ENCODE measurements around the gene UNC79.

The UNC79 gene

DNA sequence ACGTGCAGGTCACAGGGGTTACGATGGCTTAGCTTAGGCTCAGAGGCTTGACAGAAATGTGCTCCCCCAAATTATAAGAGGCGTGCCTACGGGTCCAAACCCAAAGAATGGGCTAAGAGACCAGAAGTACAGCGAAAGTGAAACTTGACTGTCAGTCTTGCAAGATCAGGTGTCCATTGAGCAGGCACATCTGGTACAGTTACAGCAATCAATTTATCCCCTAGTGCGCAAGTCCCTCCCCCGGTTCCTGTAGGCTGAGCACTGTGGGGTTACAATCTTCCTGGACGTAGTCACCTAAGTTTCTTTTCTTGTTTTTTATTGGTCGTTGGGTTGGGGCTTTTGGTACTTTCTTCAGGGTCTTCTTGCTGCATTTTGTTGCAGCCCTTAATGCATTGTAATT is 134.2 kb downstream of the UNC79 start:
- DNase-seq: no peak

DNA sequence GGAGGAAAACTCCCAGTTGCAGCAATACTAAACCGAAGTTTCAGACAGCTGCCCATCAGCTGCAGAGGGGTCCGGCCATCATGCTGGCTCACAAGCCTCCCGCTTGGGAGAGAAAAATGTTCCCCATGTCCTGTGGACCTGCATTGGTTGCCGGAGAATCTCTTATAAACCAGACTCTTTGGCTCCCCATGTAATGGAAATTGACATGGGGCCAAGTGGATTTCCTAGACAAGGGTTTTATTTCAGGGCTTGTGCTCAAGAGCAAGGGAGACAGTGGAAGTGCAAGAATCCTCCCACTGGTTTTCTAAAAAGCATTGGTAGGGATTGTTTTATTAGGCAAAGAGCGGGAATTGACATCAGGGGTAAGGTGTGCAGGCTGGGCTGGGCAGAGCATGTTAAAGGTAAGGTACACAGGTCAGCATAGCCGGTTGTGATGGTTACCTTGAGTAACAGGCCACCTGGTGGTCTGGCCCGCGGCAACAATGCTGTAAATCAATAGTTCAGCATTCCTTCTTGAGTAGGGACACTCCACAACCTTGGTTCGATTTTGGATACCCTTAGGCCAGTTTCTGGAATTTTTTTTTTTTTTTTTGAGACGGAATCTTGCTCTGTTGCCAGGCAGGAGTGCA is 135.4 kb downstream of the UNC79 start:
- DNase-seq: no peak

DNA sequence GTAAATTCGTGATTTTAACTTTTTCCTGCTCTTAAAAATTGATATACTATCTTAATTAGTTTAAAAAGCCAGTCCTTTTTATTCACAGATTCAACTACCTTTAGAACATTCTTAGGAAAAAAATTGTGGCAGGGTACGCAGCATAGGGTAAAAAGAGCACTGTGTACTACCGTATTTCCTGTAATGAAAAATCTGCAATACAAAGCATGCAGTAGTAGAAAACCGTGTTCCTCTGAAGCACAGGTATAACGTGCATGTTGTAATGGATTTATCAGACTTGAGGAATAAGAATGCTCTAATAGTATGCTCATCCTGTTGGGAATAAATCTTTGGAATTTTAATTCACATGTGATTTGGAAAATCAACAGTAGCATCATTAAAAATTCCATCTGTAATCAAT is 140.5 kb downstream of the UNC79 start:
- no peak for DNase-seq

DNA sequence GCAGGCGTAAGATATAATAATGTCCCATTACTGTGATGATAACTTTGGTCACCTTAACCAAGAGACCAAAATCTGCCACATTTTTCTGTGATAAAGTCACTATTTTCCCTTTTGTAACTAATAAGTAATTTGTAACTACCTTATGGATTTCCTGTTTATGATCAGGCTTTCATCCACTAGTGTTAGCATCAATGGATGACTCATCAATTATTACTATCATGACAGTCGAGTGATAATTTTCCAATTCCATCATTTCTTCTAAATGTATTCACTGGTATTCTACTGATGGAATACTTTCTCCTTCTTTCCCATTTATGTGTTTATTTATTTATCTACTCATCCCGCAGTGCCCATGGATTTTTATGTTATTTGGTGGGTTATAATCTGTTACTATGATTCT is 148.4 kb downstream of the UNC79 start:
- DNase-seq: no peak

DNA sequence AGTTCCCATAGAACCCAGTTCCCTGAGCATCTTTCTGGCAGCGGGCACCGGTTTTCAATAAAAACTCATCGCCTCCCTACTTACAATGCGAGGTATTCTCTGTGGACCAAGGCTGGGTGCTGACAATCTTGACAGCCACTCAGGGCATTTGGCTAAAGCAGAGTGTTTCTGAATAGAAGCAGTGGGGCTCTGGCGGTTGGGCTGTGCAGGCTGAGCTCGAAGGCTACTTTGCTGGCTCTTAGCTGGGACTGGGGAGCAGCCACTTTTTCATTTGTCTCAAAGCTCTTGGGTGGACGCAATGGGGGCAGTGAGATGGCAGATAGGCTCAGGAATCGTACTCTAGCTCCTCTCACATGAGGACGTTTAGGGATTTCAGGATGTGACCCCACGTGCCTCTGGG is 151.8 kb downstream of the UNC79 start:
- no peak for DNase-seq

DNA sequence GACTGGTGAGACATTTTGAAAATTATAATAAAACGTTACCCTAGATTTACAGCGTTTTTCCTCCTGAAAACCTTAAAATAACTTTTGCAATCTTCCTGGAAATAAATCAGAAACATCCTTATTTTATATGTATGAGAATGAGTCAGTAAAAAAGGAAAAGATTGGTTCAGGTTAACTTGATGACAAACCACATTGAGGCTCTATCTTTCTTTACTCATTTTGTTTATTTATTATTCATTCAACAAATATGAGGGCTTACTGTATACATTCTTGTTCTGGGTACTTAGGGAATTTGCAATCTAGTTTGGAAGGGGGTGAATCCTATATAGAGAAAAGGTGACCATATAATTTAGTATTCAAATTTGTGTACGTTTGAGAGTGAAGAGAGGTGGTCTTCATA is 156.6 kb downstream of the UNC79 start:
- no peak for DNase-seq

DNA sequence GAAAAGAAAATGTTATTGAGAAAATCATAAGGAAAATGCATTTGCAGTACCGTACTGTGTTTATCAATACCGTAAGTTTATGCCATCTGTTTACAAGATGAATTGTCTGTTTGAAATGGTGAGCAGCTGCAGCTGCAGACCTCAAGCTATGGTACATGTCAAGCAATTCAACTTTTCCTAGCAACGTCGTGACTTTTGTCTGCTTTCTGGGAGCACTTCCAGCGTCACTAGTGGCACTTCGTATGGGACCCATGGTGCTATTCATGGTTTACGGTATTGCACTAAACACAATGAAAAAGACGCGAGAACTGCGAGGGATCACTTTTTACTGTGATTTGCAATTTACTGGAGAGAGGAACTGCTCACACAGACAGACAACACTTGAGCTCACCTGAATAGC is 160.8 kb downstream of the UNC79 start:
- DNase-seq: no peak

DNA sequence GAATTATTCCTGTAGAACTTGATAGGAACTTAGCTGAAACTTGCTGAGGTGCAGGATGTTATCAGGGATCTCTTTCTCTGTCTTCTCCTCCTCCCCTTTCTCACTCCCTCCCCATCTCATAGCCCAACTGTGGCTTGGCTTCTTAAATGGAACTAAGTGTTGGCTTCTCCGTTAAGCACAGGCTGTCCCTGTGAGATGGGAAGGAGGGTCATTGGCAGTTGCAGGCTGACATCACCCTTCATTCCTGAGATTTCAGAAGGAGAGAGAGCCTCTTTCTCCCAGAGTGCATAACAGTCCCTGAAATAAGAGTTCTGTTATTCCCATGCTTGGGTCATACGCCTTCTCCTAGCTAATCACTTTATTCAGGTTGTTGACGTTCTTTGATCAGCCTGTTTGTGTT is 162.0 kb downstream of the UNC79 start:
- no peak for DNase-seq

DNA sequence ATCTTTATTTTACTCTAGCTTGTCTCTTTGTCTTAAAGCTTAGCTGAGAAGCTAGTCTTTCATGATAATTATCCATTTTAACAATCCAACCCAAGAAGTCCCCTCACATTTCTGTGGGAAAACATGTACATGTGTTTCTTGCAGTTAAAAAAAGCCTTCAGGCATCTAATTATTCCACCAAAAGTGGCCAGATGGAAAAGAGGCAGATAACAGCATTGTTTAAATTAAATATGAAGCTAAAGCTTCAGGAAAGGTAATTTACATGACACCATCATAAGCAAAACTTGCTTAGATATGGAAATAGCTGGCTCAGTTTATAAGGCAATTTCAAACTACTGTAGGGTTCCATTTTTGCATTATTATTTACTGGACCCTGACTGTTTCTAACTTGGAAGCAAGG is 175.4 kb downstream of the UNC79 start:
- DNase-seq: no peak

DNA sequence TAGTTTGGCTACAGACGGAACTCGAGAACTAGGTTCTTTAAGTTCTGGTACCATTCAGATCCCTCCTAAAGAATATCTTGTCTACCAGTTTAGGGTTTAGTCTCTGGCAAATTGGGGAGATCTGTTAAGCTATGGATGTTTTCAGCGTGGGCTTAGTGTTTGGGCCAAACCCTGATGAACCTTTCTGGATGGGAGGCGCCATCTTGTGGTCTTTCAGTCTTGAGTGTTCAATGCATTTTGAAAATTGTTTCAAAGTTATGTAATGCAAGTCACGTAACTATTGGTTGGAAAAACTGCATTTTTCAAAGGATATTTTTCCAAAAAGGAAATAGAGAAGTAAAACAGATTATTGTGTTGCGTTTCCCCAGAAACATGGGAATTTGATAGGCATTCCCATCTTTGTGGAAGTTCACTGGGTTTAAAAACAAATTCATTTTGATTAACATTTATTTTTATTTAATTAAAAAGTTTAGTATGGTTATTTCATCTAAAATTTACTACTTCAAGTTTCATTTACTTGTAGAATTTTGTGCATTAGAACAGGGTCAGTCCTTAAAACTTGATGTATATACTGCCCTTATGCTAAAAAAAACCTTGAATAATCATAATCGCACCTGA is 188.5 kb downstream of the UNC79 start:
- DNase-seq: peak; percentile 30

DNA sequence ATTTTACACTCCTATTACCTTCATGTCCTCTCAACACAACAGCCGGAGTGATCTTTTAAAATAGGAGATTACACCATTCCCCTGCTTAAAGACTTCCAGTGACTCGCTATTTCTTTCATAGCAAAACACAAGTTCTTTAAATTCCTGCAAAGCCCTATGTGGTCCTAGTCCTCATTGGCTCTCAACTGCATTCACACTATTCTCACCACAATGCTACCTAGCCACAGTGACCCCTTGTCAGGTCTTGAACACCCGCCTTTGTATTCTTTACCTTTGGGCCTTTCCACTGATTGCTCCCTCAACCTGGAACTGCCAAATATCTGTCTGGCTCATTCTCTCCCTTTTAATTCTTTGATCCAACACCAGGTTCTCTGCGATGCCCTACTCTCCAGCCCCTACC is 197.3 kb downstream of the UNC79 start:
- DNase-seq: no peak

DNA sequence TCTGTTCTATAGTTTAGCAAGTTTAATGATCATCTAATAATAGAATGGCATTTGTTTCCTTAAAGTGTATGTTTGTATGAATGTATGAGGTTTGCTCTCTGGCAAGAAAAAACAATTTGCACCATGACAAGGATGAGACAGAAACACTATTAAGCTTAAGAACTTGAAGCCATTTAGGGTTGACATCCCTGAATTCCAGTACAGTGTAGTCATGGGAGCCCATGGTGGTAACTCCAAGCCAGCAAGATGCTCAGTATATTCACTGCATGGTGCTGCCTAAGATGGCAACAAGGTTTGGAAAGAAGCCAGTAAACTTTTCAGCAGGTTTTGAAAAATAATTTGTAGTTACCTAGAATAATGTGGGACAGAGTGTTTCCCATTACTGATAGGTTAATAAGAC is 198.9 kb downstream of the UNC79 start:
- no peak for DNase-seq

DNA sequence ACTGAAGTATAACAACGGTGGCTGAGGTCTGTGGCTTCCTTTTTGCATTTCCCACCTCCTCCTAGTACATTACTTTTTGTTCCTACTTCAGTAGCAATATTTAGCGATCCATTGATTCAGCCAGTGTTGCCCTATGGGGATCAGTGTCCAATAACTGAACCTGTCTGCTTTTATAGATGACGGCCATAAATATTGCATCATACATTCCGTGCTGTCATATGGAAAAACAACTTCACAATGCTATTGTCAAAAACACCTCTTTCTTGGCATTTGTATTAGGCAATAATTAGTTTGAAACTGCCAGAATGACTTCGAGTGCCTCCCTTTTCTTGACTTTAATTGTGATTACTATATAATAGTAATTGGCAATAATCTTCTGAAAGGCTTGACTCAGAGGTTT is 208.1 kb downstream of the UNC79 start:
- no peak for DNase-seq

DNA sequence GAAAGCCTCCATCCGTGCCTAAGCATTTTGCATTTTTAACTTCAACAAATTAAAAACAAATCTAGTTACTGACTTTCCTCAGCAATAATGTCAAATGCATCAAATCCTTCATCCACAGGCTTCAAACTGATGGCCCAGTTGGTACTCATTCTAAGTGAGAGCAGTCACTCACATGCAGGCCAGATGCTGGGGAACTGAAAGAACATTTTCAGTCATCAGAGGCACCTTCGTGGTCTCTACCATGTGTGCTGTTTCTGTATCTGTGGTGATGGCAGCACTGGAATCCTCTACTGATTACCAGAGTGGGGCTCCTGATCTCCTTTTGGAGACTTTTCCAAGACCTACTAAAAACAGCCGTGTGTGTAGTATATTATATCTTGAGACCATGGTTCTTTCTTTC is 212.4 kb downstream of the UNC79 start:
- no peak for DNase-seq

DNA sequence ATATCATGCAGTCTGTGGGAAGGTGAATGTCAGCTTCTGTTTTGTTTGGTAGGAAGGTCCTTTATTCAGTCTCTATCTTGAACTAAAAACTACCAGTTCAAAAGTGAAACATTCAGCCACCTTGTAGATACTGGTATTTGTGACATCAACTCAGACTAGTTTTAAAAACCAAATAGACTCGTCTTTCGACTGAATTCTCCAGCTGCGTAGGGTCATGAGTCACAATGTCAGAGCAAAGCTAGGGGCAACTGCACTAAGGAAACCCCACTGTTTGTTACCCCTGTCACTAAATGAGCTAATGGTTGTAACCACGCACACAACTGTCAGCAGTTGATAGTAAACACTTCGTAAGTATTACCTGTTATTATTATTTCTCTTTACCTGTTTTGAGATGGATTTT is 212.9 kb downstream of the UNC79 start:
- DNase-seq: no peak

DNA sequence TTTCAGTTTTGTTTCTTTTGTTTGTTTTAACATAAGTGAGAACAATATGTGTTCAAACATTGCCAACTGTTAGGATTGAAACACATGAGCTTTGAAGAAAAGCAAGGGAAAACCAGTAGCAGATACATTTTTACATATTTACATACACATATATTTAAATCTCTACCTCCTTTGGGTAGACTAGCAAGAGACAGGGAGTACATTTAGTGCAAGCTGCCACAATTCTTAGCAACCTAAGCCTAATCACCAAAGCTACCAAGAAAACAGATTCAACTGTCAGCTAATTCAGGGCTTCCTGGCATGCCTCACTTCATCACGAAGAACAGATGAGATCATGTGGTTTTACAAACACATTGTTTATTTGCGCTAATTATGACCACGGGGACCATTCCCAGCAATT is 214.5 kb downstream of the UNC79 start:
- DNase-seq: no peak

DNA sequence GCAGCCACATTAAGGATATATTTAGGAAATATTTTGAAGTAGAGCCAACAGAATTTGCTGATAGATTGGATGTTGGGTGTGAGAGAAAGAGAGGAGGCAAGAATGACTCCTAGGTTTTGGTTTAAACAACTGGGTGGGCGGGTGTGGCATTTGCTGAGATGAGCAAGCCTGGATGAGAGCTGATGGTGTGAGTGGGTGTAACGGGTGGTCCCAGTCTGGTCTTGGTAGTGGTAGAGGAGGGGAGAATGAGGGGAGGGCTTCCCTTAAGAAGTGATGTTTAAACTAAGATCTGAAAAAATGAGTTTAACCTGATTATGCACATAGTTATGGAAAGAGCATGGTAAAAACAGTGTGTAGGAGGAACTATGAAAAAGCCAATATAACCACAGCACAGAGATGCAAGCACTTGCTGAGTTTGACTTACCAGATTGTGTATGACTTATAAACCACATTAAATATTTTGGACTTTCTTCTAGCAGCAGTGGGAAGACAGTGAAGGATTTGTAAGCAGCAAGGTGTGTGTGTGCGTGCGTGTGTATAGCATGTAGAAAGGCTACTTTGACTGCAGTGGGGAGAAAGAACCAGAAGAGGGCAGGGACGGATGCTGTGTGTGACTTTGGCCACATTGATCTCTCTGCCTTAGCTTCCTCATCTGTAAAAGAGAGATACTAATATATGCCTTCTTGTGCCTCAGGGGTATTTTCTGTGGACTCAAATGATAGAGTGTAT is 217.9 kb downstream of the UNC79 start:
- DNase-seq: peak; percentile 45

DNA sequence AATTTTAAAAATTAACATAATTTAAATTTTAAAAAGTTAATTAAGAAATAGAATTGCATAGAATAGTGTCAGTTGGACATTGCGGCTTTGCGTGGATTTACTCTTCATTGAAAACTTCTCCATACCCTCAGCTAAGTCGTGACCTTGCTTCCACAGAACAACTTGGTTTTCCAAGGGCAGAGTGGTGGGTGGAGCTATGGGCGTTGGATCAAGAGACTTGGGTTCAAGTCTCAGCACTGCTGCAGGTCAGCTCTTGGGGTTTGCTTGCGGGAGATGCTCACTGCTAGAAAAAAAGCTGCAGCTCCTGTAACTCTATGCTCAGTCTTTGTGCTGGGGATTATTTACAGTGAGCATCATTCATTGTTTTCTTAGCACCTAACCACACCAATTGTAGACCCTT is 223.9 kb downstream of the UNC79 start:
- no peak for DNase-seq

DNA sequence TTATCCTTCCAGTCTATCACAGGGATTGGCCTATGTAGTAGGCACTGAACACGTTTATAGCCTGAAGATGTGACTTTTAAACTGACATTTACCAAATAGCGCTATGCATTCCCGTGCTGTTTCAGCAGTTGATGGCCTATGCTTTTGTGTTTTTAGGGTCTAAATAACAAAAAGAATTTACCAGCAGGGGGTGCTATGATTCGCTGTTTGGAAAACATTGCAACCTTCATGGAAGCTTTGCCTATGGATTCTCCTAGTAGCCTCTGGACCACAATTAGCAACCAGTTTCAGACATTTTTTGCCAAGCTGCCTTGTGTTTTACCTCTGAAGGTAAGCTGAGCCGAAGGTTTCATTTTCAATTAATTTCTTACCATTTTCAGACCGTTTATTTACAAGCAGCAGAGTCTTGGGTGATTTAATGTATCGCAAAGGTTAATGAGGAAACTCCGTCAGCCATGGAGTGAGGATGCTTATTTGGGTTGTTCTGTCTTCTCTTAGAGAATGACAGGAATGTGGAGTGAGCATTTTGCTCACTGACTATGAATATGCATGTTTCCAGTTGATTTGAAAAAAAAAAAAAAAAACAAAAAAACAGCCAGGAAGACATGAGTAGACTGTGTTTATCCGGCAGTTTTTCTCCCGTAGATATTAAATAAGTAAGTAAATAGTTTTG is 224.5 kb downstream of the UNC79 start:
- peak; percentile 2 for DNase-seq

DNA sequence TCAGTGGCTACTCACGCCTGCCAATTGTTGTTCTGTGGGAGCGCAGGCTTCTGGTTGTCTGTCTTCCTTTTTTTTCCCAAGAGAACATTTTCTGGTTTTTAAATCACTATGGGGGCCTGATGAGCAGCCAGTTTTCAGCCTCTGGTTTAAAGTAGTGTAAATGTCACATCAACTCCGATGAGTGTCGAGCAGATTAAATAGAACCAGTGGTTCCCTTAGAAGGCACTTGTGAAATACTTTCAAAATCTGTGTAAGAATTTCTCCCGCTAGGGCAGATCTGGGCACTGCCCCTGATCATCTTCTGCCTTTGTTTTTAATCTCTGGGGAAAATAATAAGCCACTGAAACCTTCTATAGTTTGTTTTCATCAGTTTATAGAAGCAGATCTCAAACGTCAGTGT is 227.1 kb downstream of the UNC79 start:
- DNase-seq: no peak

DNA sequence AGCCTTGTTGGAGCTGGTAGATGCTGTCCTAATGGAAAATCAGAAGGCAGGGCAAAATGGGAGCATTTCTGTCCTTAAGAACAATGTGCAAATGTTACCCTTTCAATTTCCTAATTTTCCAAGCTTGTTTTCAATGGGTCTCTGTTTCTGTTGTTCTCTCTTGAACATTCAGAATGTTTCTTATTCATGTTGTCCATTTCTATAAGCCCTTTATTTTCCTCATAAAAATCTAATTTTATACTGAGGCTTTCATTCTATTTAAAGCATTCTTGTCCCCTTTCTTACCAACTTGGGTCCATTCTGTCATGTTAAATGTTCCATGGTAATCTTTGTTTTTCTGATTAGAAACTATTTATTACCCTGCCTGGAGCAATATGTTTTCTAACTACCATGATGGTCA is 232.6 kb downstream of the UNC79 start:
- no peak for DNase-seq

DNA sequence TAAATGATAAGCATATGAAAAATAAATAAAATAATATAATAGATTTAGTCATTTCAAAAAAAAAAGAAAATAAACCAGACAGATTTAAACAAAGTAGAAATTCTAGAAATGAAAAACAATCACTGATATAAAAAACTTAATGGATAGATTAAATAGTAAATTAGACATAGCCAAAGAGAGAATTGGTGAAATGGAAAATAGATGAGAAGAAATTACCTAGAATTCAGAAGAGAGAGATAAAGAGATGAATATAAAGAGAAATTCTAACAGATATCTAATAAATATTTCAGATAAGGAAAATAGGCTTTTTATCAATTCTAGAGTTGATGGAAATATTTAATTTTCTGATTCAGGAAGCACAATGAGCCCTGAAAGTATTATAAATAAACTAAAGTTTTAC is 234.4 kb downstream of the UNC79 start:
- DNase-seq: no peak

DNA sequence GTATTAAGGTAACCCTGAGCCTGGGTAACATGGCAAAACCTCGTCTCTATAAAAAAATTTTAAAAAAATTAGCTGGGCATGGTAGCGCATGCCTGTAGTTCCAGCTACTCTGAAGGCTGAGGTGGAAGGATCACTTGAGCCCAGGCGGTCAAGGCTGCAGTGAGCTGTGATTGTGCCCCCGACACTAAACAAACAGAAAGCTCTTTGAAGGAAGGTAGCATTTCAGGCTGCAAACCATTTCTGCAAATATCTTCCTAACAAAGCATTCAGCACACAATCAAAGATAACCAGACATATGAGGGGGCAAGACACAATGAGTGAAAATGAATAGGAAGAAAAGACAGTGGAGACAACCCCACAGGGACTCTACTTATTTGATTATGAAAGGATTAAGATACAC is 238.9 kb downstream of the UNC79 start:
- no peak for DNase-seq

DNA sequence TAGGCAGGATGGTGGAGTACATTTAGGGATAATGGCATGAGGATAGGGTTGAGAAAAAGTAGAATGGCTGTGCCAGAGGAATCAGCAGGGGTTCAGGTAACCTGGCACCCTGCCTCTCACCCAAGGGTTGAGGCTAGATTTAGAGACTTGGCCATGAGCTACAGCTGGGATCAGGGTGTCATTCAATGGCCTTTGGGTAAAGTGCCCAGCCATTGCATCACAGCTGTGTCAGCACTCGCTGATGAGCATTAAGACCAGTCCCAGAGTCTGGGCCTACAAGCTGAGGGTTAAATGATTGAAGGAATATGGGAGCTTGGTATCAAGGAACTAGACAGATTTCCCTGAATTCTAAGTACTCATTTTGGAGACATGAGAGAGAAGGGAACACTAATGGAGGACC is 243.6 kb downstream of the UNC79 start:
- no peak for DNase-seq
